ENCODE data around the gene BDNF.

DNA sequence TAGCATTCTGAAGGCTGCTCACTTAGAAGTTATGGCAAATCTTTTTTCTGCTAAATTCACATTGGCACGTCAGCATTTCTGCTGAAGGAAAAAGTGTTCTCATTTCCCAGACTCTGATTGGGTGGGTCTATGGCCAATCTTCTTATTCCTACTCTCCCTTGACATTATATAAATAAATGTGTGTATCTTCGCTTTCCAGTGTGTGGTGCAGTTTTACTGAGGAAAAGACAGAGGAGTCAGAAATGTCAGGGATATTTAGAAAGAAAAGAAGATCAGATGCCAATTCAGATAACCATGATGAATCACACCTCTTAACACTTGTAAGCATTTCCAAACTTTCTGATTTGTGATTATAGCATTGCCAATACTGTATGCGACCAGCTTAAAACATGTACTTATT lies 3.2 kb upstream of the BDNF start:
- TF ChIP-seq CTCF (IDR thresholded peaks at IDR 0.05; ENCODE audit: low read depth, low read length, missing input control) (no peak), EGR1 (IDR thresholded peaks at IDR 0.05; ENCODE audit: low read depth in 2 of 2) (no peak), SP1 (IDR thresholded peaks at IDR 0.05) (no peak), REST (IDR thresholded peaks at IDR 0.05) (no peak)
- TF ChIP-seq, protein P1, sequence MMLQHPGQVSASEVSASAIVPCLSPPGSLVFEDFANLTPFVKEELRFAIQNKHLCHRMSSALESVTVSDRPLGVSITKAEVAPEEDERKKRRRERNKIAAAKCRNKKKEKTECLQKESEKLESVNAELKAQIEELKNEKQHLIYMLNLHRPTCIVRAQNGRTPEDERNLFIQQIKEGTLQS (IDR thresholded peaks at IDR 0.05), result no peak

Measured in liver (tissue), 3 donors.